ENCODE results near the gene TGFB3. TPM values are rescaled to one million over a fixed set of nuclear protein-coding genes. Genes with fewer than 3 reads are reported as not detected.

Gene TGFB3
- total and polyA plus RNA-seq, 2 donors (not counting 3 experiments of a cell fraction or from before 2014, with no cell fraction given), result 5.3 to 5.4 TPM

DNA sequence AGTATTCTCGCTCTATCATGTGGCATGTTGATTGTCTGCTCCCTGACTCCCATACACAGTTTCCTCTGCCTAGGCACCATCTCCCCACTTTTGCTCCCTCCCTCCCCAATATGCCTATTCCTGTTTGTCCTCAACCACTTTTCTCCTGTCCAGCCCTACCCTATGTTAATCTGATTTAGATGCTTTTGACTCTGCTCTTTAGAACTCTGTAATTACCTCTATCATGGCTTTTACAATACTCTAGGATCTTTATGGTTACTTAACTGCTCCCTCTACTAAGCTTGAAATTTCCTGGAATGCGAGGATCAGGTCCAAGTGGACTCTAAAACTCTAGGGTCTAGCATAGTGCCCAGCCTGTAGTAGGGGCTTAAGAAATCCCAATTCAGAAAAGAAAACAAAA lies 68.6 kb downstream of the TGFB3 start:
- no peak overlapping the region for H3K4me2 ChIP-seq (ENCODE audit: insufficient read depth, low read length)
- POLR2A ChIA-PET, result no interaction called here
- H3K9me3 ChIP-seq (replicated peaks; ENCODE audit: control insufficient read depth, insufficient read depth, low read length), result no peaks in the 10 kb centered on the region
- no peaks in the 10 kb centered on the region for H3K79me2 ChIP-seq (ENCODE audit: control insufficient read depth, insufficient read depth, low read length)
- H3K27ac ChIP-seq (ENCODE audit: insufficient read depth, low read depth, low read length), result no peak overlapping the region
- intact Hi-C loops (cut with micrococcal nuclease) (no loop called here), dilution Hi-C loops (cut with MboI; ENCODE audit: extremely low pct_ligation_motif_present, low sequenced_read_pairs) (no loop called here)
- FAIRE-seq, result no peak
- no peak for DNase-seq (ENCODE audit: low read depth, low spot score)
- BruUV-seq (replicated peaks), result no TSS peak
- no peaks in the 10 kb centered on the region for H4K20me1 ChIP-seq (replicated peaks; ENCODE audit: control insufficient read depth, extremely low read depth, insufficient read depth, low read length)
- no peak overlapping the region for H3K4me3 ChIP-seq (replicated peaks in 1 of 3; ENCODE audit: insufficient read depth in 1 of 3, low read depth in 1 of 3, low read length in 3 of 3)
- peaks cover 3% of the 10 kb centered on the region for H3K4me1 ChIP-seq (ENCODE audit: control insufficient read depth, extremely low read depth, insufficient read depth, low read length)
- no peaks in the 10 kb centered on the region for H3K9me1 ChIP-seq (replicated peaks; ENCODE audit: control insufficient read depth, extremely low read depth, insufficient read depth, low read length)
- no peak overlapping the region for H2AFZ ChIP-seq (ENCODE audit: low read depth, low read length)
- TF ChIP-seq, protein P1, sequence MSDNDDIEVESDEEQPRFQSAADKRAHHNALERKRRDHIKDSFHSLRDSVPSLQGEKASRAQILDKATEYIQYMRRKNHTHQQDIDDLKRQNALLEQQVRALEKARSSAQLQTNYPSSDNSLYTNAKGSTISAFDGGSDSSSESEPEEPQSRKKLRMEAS (IDR thresholded peaks at IDR 0.05; ENCODE audit: insufficient read depth, insufficient read length), result no peak
- TF ChIP-seq GATA2 (IDR thresholded peaks at IDR 0.05; ENCODE audit: insufficient read depth, insufficient read length, low read depth, low read length), result no peak
- no peak for TF ChIP-seq EZH2 (IDR thresholded peaks at IDR 0.05; ENCODE audit: borderline replicate concordance, low read depth, low read length, severe bottlenecking)
- TF ChIP-seq FOS (IDR thresholded peaks at IDR 0.05; ENCODE audit: borderline replicate concordance, insufficient read depth, low read length), result no peak
- no peak for TF ChIP-seq MYC (IDR thresholded peaks at IDR 0.05; ENCODE audit: low read depth, low read length)
- no peak for TF ChIP-seq POLR2A (IDR thresholded peaks at IDR 0.05; ENCODE audit: low read depth, low read length)
- TF ChIP-seq POLR2AphosphoS5 (IDR thresholded peaks at IDR 0.05; ENCODE audit: insufficient read depth, low read depth, low read length), result no peak
- no peak for TF ChIP-seq JUN (IDR thresholded peaks at IDR 0.05; ENCODE audit: borderline replicate concordance, insufficient read depth, insufficient read length, low read depth)
- TF ChIP-seq, protein P2, sequence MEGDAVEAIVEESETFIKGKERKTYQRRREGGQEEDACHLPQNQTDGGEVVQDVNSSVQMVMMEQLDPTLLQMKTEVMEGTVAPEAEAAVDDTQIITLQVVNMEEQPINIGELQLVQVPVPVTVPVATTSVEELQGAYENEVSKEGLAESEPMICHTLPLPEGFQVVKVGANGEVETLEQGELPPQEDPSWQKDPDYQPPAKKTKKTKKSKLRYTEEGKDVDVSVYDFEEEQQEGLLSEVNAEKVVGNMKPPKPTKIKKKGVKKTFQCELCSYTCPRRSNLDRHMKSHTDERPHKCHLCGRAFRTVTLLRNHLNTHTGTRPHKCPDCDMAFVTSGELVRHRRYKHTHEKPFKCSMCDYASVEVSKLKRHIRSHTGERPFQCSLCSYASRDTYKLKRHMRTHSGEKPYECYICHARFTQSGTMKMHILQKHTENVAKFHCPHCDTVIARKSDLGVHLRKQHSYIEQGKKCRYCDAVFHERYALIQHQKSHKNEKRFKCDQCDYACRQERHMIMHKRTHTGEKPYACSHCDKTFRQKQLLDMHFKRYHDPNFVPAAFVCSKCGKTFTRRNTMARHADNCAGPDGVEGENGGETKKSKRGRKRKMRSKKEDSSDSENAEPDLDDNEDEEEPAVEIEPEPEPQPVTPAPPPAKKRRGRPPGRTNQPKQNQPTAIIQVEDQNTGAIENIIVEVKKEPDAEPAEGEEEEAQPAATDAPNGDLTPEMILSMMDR (IDR thresholded peaks at IDR 0.05; ENCODE audit: extremely low read depth in 1 of 2, insufficient read depth in 1 of 2, low read depth in 1 of 2, low read length in 2 of 2), result no peak
- H3K9ac ChIP-seq (replicated peaks; ENCODE audit: extremely low read depth, insufficient read depth, low read length), result no peak overlapping the region
- peaks cover 0 to 1% of the 10 kb centered on the region in 2 experiments for H3K36me3 ChIP-seq (ENCODE audit: control insufficient read depth in 2 of 2, extremely low read depth in 1 of 2, insufficient read depth in 2 of 2, low read length in 2 of 2)
- H3K27me3 ChIP-seq (ENCODE audit: control insufficient read depth in 2 of 2, insufficient read depth in 2 of 2, low read length in 2 of 2), result no peaks in the 10 kb centered on the region
- CTCF ChIA-PET, result interaction anchor here (2.1 kb wide), 1 partner anchor 204 kb away, joined by 9 read pairs; no protein-coding TSS in a partner anchor
